Thyroid gland (tissue), 4 donors: ENCODE measurements around the gene COBLL1.

Experiments
- POLR2A ChIP-seq, 2 donors: fragments of 450-650 bp; IDR thresholded peaks; one replicate each; pipeline ENCODE4 v1.6.1; 2017; ENCODE audit warnings: antibody characterized with exemption in 2 of 2, mild to moderate bottlenecking in 2 of 2, moderate library complexity in 1 of 2
- TF ChIP-seq, protein P1 (sequence below), 6 experiments: fragments of 200-600 bp in 3 of 6; fragments of 450-650 bp in 3 of 6; sonication (generic) in 3 of 6; IDR thresholded peaks; one replicate each; pipeline ENCODE4 v1.5.1; 2016 to 2019; ENCODE audit warnings: antibody characterized with exemption in 6 of 6, mild to moderate bottlenecking in 2 of 6, inconsistent platforms in 1 of 6, moderate library complexity in 1 of 6

DNA sequence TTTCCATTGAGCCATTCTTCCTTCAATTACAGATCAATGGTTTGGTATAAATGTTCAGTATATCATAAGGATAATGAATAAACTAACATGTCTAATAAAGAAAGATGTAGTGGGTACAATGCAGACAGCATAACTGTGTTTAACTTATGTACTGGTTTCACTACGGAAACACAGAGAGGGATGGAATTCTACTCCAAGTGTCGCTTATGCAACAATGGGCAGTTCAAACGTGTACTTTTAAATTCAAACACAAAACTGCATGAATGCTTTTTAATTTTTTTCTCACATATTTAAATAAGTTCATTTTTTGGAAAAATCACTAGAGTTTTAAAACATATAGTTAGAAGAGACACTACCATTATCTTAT is 74.7 kb downstream of the COBLL1 start:
- TF ChIP-seq, protein P1, sequence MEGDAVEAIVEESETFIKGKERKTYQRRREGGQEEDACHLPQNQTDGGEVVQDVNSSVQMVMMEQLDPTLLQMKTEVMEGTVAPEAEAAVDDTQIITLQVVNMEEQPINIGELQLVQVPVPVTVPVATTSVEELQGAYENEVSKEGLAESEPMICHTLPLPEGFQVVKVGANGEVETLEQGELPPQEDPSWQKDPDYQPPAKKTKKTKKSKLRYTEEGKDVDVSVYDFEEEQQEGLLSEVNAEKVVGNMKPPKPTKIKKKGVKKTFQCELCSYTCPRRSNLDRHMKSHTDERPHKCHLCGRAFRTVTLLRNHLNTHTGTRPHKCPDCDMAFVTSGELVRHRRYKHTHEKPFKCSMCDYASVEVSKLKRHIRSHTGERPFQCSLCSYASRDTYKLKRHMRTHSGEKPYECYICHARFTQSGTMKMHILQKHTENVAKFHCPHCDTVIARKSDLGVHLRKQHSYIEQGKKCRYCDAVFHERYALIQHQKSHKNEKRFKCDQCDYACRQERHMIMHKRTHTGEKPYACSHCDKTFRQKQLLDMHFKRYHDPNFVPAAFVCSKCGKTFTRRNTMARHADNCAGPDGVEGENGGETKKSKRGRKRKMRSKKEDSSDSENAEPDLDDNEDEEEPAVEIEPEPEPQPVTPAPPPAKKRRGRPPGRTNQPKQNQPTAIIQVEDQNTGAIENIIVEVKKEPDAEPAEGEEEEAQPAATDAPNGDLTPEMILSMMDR (IDR thresholded peaks at IDR 0.05): no peak
- no peak for TF ChIP-seq POLR2A (IDR thresholded peaks at IDR 0.05)
